ENCODE results near the gene DEFB126. TPM values are rescaled to one million over a fixed set of nuclear protein-coding genes. Genes with fewer than 3 reads are reported as not detected.
"Not testable (repeated sequence)": the region's sequence is repeated elsewhere in the genome, so short reads cannot be mapped to it uniquely, and the experiment has no call there.

The DEFB126 gene
- not detected for total RNA-seq

GRCh38 chr20:142290-142689 is at the start of gene DEFB126:
DEFB126 (plus strand) TSS chr20:142590; CDS start chr20:142629, 39 bp downstream.
- TF ChIP-seq POLR2A (IDR thresholded peaks at IDR 0.05; ENCODE audit: low read depth) = no peak
- no peak for TF ChIP-seq CTCF (IDR thresholded peaks at IDR 0.05)
- TF ChIP-seq EP300 (IDR thresholded peaks at IDR 0.05) = no peak
- TF ChIP-seq POLR2AphosphoS5 (IDR thresholded peaks at IDR 0.05) = no peak
- 55% methylated on average over 1 of the region's 1 CpG for WGBS
- Histone ChIP-seq H3K9me3 (no peaks in the 10 kb centered on the region), H3K27me3 (peaks cover 0 to 13% (median 0%) of the 10 kb centered on the region in 4 donors), H3K4me3 (no peak within 1 kb of the TSS), H3K36me3 (no peaks in the 10 kb centered on the region), H3K27ac (replicated peaks in 1 of 4) (no peak within 1 kb of the TSS), H3K4me1 (no peaks in the 10 kb centered on the region)
- intact Hi-C loops (cut with DNase I) = no loop called here
- no peak for DNase-seq (ENCODE audit: extremely low spot score)

GRCh38 chr20:93641-94040 is 48.7 kb upstream of the DEFB126 start:
- TF ChIP-seq CTCF (IDR thresholded peaks at IDR 0.05) (no peak), POLR2AphosphoS5 (IDR thresholded peaks at IDR 0.05) (no peak), POLR2A (IDR thresholded peaks at IDR 0.05; ENCODE audit: low read depth) (no peak), EP300 (IDR thresholded peaks at IDR 0.05) (no peak)
- intact Hi-C loops (cut with DNase I) = no loop called here
- Histone ChIP-seq H3K4me1 (no peaks in the 10 kb centered on the region), H3K27ac (replicated peaks in 1 of 4) (no peak overlapping the region), H3K27me3 (peaks cover 0 to 32% (median 0%) of the 10 kb centered on the region in 4 donors), H3K36me3 (no peaks in the 10 kb centered on the region), H3K9me3 (peaks cover 0 to 18% (median 12%) of the 10 kb centered on the region in 4 donors), H3K4me3 (no peak overlapping the region)
- DNase-seq (ENCODE audit: extremely low spot score) = no peak

- no peaks in the 10 kb centered on the region for H3K36me3 ChIP-seq
- peaks cover 0 to 31% (median 0%) of the 10 kb centered on the region in 4 donors for H3K27me3 ChIP-seq
- intact Hi-C loops (cut with DNase I) = no loop called here
- H3K27ac ChIP-seq (replicated peaks in 1 of 4) = no peak overlapping the region
- 85% methylated on average over 4 of the region's 4 CpGs for WGBS
- no peak for DNase-seq (ENCODE audit: extremely low spot score)
- no peaks in the 10 kb centered on the region for H3K4me1 ChIP-seq
- no peak overlapping the region for H3K4me3 ChIP-seq
- peaks cover 0 to 18% (median 12%) of the 10 kb centered on the region in 4 donors for H3K9me3 ChIP-seq
- TF ChIP-seq EP300 (IDR thresholded peaks at IDR 0.05) = no peak
- no peak for TF ChIP-seq POLR2AphosphoS5 (IDR thresholded peaks at IDR 0.05)
- TF ChIP-seq CTCF (IDR thresholded peaks at IDR 0.05) = no peak
- no peak for TF ChIP-seq POLR2A (IDR thresholded peaks at IDR 0.05; ENCODE audit: low read depth)
These were observed 47.2 kb upstream of the DEFB126 start for GRCh38 chr20:95215-95614.

GRCh38 chr20:97691-98090 is 44.7 kb upstream of the DEFB126 start:
- WGBS = 67% methylated on average over 5 of the region's 5 CpGs

DNA sequence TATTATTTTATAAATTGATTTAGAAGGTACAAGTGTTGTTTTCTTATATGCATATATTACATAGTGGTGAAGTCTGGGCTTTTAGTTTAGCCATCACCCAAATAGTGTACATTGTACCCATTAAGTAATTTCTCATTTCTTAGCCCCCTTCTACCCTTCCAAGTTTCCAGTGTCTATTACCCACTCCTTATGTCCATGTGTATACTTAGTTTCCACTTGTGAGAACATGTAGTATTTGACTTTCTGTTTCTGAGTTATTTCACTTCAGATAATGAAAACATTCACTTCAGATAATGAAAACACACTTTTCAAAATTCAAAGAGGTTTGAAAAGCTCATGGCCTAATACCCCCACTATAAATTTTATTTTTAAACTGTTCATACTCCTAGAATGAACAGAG is 40.4 kb upstream of the DEFB126 start:
- no peak overlapping the region for H3K4me3 ChIP-seq
- intact Hi-C loops (cut with DNase I) = no loop called here

More at GRCh38 chr20:97691-98090, 44.7 kb upstream of the DEFB126 start:
- H3K4me3 ChIP-seq; H3K27ac ChIP-seq (replicated peaks in 1 of 4); DNase-seq (ENCODE audit: extremely low spot score); intact Hi-C loops (cut with DNase I); H3K4me1 ChIP-seq; H3K36me3 ChIP-seq: not testable (repeated sequence)
- Histone ChIP-seq H3K27me3 (peaks cover 0 to 18% (median 0%) of the 10 kb centered on the region in 4 donors), H3K9me3 (peaks cover 0 to 18% (median 12%) of the 10 kb centered on the region in 4 donors)

More for the DNA sequence above, 40.4 kb upstream of the DEFB126 start:
- Histone ChIP-seq H3K27me3 (peaks cover 0 to 31% (median 0%) of the 10 kb centered on the region in 4 donors), H3K27ac (replicated peaks in 1 of 4) (no peak overlapping the region), H3K9me3 (no peaks in the 10 kb centered on the region), H3K4me1 (no peaks in the 10 kb centered on the region), H3K36me3 (no peaks in the 10 kb centered on the region)
- DNase-seq (ENCODE audit: extremely low spot score) = no peak
- TF ChIP-seq POLR2A (IDR thresholded peaks at IDR 0.05; ENCODE audit: low read depth) = no peak
- TF ChIP-seq CTCF (IDR thresholded peaks at IDR 0.05) = no peak
- TF ChIP-seq POLR2AphosphoS5 (IDR thresholded peaks at IDR 0.05) = no peak
- no peak for TF ChIP-seq EP300 (IDR thresholded peaks at IDR 0.05)

Measured in esophagus muscularis mucosa (tissue), 4 donors.